HPDE6-E6E7 (cell line): ENCODE measurements around the gene MLANA.

Source experiments
- DNase-seq: peaks from one replicate; pipeline ENCODE4 v3.0.0; 2011; ENCODE audit warnings: missing footprints; ENCODE audit errors: extremely low spot score

The MLANA gene

GRCh38 chr9:5890641-5891040, at the start of gene MLANA:
MLANA (plus strand) TSS chr9:5890889; CDS start chr9:5892475, 1,586 bp downstream.
- DNase-seq: no peak

GRCh38 chr9:5841771-5842573, 48.7 kb upstream of the MLANA start:
- DNase-seq: no peak

GRCh38 chr9:5842929-5843793, 47.5 kb upstream of the MLANA start:
- DNase-seq: no peak

- DNase-seq: no peak
These were observed 46.8 kb upstream of the MLANA start for GRCh38 chr9:5843794-5844471.

GRCh38 chr9:5845157-5845531, 45.5 kb upstream of the MLANA start:
- no peak for DNase-seq

- DNase-seq: no peak
These were observed 44.6 kb upstream of the MLANA start for GRCh38 chr9:5846096-5846495.

- DNase-seq: no peak
These were observed 44.2 kb upstream of the MLANA start for GRCh38 chr9:5846501-5846921.

- DNase-seq: no peak
These were observed 42.3 kb upstream of the MLANA start for GRCh38 chr9:5848372-5848882.

GRCh38 chr9:5850724-5851122, 40.0 kb upstream of the MLANA start:
- DNase-seq: no peak

GRCh38 chr9:5851445-5851844, 39.2 kb upstream of the MLANA start:
- peak; percentile 85 for DNase-seq

- no peak for DNase-seq
These were observed 37.7 kb upstream of the MLANA start for GRCh38 chr9:5852987-5853386.

- no peak for DNase-seq
These were observed 37.1 kb upstream of the MLANA start for GRCh38 chr9:5853617-5854016.

- DNase-seq: no peak
These were observed 36.5 kb upstream of the MLANA start for GRCh38 chr9:5854063-5854790.

GRCh38 chr9:5857928-5858327, 32.8 kb upstream of the MLANA start:
- DNase-seq: no peak

GRCh38 chr9:5858833-5859232, 31.9 kb upstream of the MLANA start:
- no peak for DNase-seq

GRCh38 chr9:5863092-5863746, 27.5 kb upstream of the MLANA start:
- no peak for DNase-seq

GRCh38 chr9:5864446-5864845, 26.2 kb upstream of the MLANA start:
- DNase-seq: no peak

GRCh38 chr9:5866272-5866671, 24.4 kb upstream of the MLANA start:
- DNase-seq: no peak

GRCh38 chr9:5866685-5867084, 24.0 kb upstream of the MLANA start:
- DNase-seq: no peak

- DNase-seq: no peak
These were observed 22.5 kb upstream of the MLANA start for GRCh38 chr9:5868235-5868634.
